Heart left ventricle (tissue), 13 donors: ENCODE results near the gene OR3A1.

ENCODE experiments used
- CTCF ChIP-seq, 12 donors: fragments of 200-600 bp; sonication (generic) in 4 of 12; IDR thresholded peaks; one replicate each; pipeline versions ENCODE4 v1.5.0 to v1.8.0; 2018 to 2022; ENCODE audit warnings: antibody characterized with exemption in 12 of 12, mild to moderate bottlenecking in 5 of 12
- POLR2A ChIP-seq, 2 donors: fragments of 450-650 bp; IDR thresholded peaks; one replicate each; pipeline ENCODE4 v1.6.1; 2017; ENCODE audit warnings: antibody characterized with exemption in 2 of 2, mild to moderate bottlenecking in 2 of 2, moderate library complexity in 2 of 2
- donor health status: ischemic (EF 13 %, LVEDD 7.1; RV severe dilation, severe dysfunction).
- donor health status: DM: no; HTN: yes; CAD: no.
- donor health status: DM: no; HTN: no; CAD: no.
- donor health status: ischemic (EF 25% LVEDD 6.9; RV normal size, moderate dysfunction).
- donor health status: ischemic (EF 25% LVEDD 5.7; RV mildly dilated, moderate dysfunction).
- donor health status: ischemic (EF 35%, LVEDD 5.7; RV mildly dilated, moderate dysfunction).
- donor health status: nonischemic (EF 11% LVEDD 7.7; RV severe dilation, severe dysfunction).
- donor health status: DM: yes; HTN: yes; CAD: no.
- donor health status: PGD.
- donor health status: ischemic (EF 29% LVEDD 5.4; RV normal size, mild dysfunction).
- donor health status: nonischemic (EF 23%, LVEDD 6.1; RV moderate dilation, normal function).

- no peak for TF ChIP-seq CTCF (IDR thresholded peaks at IDR 0.05)
- no peak for TF ChIP-seq POLR2A (IDR thresholded peaks at IDR 0.05)
These were observed 15.3 kb downstream of the OR3A1 start for GRCh38 chr17:3282901-3283300.
